COLO668 (cell line): ENCODE data around the gene GALK2.
"Not testable (repeated sequence)": the region's sequence is repeated elsewhere in the genome, so short reads cannot be mapped to it uniquely, and the experiment has no call there.

Experiments used
- DNase-seq: peaks from one replicate; lab custom pipeline; 2025; ENCODE audit not compliant: unreplicated experiment; lab: John Stamatoyannopoulos, UW

Gene GALK2

GRCh38 chr15:49328941-49329340, 158.9 kb downstream of the GALK2 start:
- DNase-seq = no peak

GRCh38 chr15:49330166-49330565, 160.1 kb downstream of the GALK2 start:
- no peak for DNase-seq

DNA sequence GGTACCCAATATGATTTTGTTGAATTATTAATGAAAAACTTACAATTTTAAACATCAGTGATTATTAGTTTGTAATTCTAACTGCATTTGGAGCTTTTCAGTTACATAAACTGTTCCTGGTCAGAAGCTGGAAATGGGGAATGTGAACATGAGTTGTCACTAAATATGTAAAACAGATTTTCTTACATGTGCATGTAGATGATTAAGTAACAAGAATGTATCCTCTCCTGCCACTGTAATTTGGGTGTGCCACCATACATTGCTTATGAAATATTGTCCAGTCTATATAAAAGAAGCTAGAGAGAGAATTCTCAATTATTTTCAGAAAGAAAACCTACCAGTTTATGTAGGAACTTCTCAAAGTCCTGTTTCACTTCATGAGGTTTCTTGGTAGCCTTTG, 161.4 kb downstream of the GALK2 start:
- no peak for DNase-seq

DNA sequence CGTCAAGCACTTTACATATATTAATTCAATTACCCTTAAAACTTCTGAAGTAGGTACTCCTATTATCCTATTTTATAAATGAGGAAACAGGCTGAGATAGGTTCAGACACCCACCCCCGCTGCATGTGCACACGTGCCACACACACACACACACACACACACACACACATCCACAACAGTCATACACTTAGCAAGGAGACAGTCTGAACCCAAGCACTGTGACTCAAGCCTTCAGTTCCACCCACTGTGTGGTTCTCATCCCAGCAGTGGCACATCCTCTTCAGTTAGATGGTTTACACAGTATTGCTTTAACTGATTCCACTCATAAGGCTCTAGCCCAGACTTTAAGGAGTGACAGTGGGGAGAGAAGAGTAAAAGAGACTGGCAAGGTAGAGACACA, 161.9 kb downstream of the GALK2 start:
- DNase-seq = no peak

DNA sequence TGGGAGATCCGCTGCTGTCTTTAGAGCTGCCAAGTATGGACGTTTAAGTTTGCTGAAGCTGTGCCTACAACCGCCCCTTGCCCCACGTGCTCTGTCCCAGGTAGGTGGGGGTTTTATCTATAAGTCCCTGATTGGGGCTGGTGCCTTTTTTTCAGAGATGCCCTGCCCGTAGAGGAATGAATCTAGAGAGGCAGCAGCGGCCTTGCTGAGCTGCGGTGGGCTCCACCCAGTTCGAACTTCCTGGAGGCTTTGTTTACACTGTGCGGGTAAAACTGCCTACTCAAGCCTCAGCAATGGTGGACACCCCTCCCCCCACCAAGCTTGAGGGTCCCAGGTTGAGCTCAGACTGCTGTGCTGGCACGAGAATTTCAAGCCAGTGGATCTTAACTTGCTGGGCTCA, 169.6 kb downstream of the GALK2 start:
- DNase-seq = no peak

- DNase-seq = no peak
Observed at GRCh38 chr15:49343546-49343945, 173.5 kb downstream of the GALK2 start.

- not testable (repeated sequence) for DNase-seq
Observed at GRCh38 chr15:49354439-49354838, 184.4 kb downstream of the GALK2 start.

GRCh38 chr15:49361370-49361769, 191.3 kb downstream of the GALK2 start:
- no peak for DNase-seq

GRCh38 chr15:49366496-49366895, 196.4 kb downstream of the GALK2 start:
- DNase-seq = no peak

GRCh38 chr15:49370782-49371181, 200.7 kb downstream of the GALK2 start:
- DNase-seq = no peak

DNA sequence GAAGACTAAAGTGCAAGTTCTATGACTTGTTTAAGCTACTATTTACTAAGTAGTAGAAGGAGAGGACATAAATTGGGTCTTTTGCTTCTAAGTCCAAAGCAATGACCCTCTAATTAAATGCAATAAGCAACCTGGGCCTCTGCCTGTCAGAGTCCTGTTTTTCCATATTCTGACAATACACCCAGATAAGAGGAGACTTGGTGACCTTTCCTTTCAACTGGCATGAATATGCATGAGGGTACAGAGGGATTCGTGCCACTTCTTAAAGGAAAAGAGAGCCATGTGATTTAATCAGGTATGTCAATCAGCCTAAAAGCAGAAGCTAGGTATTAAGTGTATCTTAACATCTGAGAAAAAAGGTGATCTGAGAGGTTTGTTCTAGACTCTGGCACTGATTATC, 202.3 kb downstream of the GALK2 start:
- DNase-seq = no peak

DNA sequence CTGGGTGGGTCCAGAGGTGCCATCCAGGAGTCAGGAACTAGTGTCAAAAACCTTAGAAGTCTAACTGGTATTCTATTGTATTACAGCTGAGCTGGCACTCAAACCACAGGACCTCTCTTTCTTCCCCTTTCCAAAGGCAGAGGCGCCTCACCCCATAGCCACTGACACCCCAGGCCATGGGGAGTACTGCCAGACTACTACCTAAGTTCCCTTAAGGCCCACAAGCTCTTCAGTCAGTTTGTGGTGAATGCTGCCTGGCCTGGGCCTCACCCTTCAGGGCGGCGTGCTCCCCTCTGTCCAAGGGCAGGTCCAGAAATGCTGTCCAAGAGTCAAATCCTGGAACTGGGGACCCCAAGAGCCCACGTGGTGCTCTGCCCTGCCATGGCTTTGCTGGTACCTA, 209.9 kb downstream of the GALK2 start:
- no peak for DNase-seq

- DNase-seq = no peak
Observed at GRCh38 chr15:49380912-49381311, 210.9 kb downstream of the GALK2 start.
